ENCODE results near the gene YIPF2. TPM values are rescaled to one million over a fixed set of nuclear protein-coding genes. Genes with fewer than 3 reads are reported as not detected.

The YIPF2 gene
- total RNA-seq, 1 experiment from 2014 or later, result 65.5 TPM

GRCh38 chr19:10927730-10928562, 493 bp downstream of the YIPF2 start:
- no peak for DNase-seq (ENCODE audit: unreplicated experiment)
- Mint-ChIP-seq H3K27me3 (ENCODE audit: insufficient read depth, unreplicated experiment) (no peaks in the 10 kb centered on the region), H3K4me3 (ENCODE audit: unreplicated experiment) (peak overlapping the region; percentile 95), H3K27ac (ENCODE audit: low read depth, unreplicated experiment) (peak overlapping the region; percentile 85), H3K36me3 (ENCODE audit: insufficient read depth, unreplicated experiment) (peaks cover 48% of the 10 kb centered on the region), H3K4me1 (ENCODE audit: insufficient read depth, unreplicated experiment) (no peaks in the 10 kb centered on the region), H3K9me3 (ENCODE audit: unreplicated experiment) (no peaks in the 10 kb centered on the region)
- no peak for TF ChIP-seq CTCF (IDR thresholded peaks at IDR 0.05; ENCODE audit: unreplicated experiment)
- TSS peak; percentile 42 for BruUV-seq (replicated peaks)
- CTCF ChIA-PET, result interaction anchor here (0.8 to 1.4 kb wide), 3 partner anchors 8 to 62 kb away, joined by 3 to 6 read pairs (median 3); no protein-coding TSS in a partner anchor
- POLR2A ChIA-PET, result interaction anchor here (0.6 to 1.9 kb wide), 12 partner anchors 10 to 210 kb away, joined by 3 to 10 read pairs (median 3); partner anchors contain the start of genes DNM2, SMARCA4 and TMED1
- intact Hi-C loops (cut with micrococcal nuclease), result no loop called here

GRCh38 chr19:10924597-10924996, 3.8 kb downstream of the YIPF2 start:
- no peak overlapping the region for H3K27ac Mint-ChIP-seq (ENCODE audit: low read depth, unreplicated experiment)
- CTCF ChIA-PET, result interaction anchor here (0.6 kb wide), 1 partner anchor 20 kb away, joined by 3 read pairs; no protein-coding TSS in a partner anchor
- H3K36me3 Mint-ChIP-seq (ENCODE audit: insufficient read depth, unreplicated experiment), result peaks cover 60% of the 10 kb centered on the region
- BruUV-seq (replicated peaks), result no TSS peak
- H3K4me1 Mint-ChIP-seq (ENCODE audit: insufficient read depth, unreplicated experiment), result no peaks in the 10 kb centered on the region
- intact Hi-C loops (cut with micrococcal nuclease), result no loop called here
- no peak for DNase-seq (ENCODE audit: unreplicated experiment)
- no peak overlapping the region for H3K4me3 Mint-ChIP-seq (ENCODE audit: unreplicated experiment)
- POLR2A ChIA-PET, result no interaction called here
- no peak for TF ChIP-seq CTCF (IDR thresholded peaks at IDR 0.05; ENCODE audit: unreplicated experiment)
- H3K27me3 Mint-ChIP-seq (ENCODE audit: insufficient read depth, unreplicated experiment), result no peaks in the 10 kb centered on the region
- H3K9me3 Mint-ChIP-seq (ENCODE audit: unreplicated experiment), result no peaks in the 10 kb centered on the region

GRCh38 chr19:10923260-10924112, 5.0 kb downstream of the YIPF2 start:
- ChIA-PET CTCF (no interaction called here), POLR2A (no interaction called here)
- H3K27me3 Mint-ChIP-seq (ENCODE audit: insufficient read depth, unreplicated experiment), result no peaks in the 10 kb centered on the region
- no peak for TF ChIP-seq CTCF (IDR thresholded peaks at IDR 0.05; ENCODE audit: unreplicated experiment)
- H3K9me3 Mint-ChIP-seq (ENCODE audit: unreplicated experiment), result no peaks in the 10 kb centered on the region
- BruUV-seq (replicated peaks), result no TSS peak
- H3K4me3 Mint-ChIP-seq (ENCODE audit: unreplicated experiment), result no peak overlapping the region
- peaks cover 68% of the 10 kb centered on the region for H3K36me3 Mint-ChIP-seq (ENCODE audit: insufficient read depth, unreplicated experiment)
- no peaks in the 10 kb centered on the region for H3K4me1 Mint-ChIP-seq (ENCODE audit: insufficient read depth, unreplicated experiment)
- H3K27ac Mint-ChIP-seq (ENCODE audit: low read depth, unreplicated experiment), result no peak overlapping the region
- intact Hi-C loops (cut with micrococcal nuclease), result no loop called here
- no peak for DNase-seq (ENCODE audit: unreplicated experiment)

GRCh38 chr19:10922638-10923014, 5.8 kb downstream of the YIPF2 start:
- BruUV-seq (replicated peaks), result TSS peak; percentile 44
- DNase-seq (ENCODE audit: unreplicated experiment), result no peak
- Mint-ChIP-seq H3K36me3 (ENCODE audit: insufficient read depth, unreplicated experiment) (peaks cover 67% of the 10 kb centered on the region), H3K27me3 (ENCODE audit: insufficient read depth, unreplicated experiment) (no peaks in the 10 kb centered on the region), H3K4me3 (ENCODE audit: unreplicated experiment) (no peak overlapping the region), H3K9me3 (ENCODE audit: unreplicated experiment) (no peaks in the 10 kb centered on the region), H3K27ac (ENCODE audit: low read depth, unreplicated experiment) (no peak overlapping the region), H3K4me1 (ENCODE audit: insufficient read depth, unreplicated experiment) (no peaks in the 10 kb centered on the region)
- intact Hi-C loops (cut with micrococcal nuclease), result no loop called here
- ChIA-PET POLR2A (no interaction called here), CTCF (no interaction called here)
- TF ChIP-seq CTCF (IDR thresholded peaks at IDR 0.05; ENCODE audit: unreplicated experiment), result no peak

Data from MCF 10A (cell line).